ENCODE measurements around the gene KRTAP5-11.
"Not testable (repeated sequence)": the region's sequence is repeated elsewhere in the genome, so short reads cannot be mapped to it uniquely, and the experiment has no call there.

DNA sequence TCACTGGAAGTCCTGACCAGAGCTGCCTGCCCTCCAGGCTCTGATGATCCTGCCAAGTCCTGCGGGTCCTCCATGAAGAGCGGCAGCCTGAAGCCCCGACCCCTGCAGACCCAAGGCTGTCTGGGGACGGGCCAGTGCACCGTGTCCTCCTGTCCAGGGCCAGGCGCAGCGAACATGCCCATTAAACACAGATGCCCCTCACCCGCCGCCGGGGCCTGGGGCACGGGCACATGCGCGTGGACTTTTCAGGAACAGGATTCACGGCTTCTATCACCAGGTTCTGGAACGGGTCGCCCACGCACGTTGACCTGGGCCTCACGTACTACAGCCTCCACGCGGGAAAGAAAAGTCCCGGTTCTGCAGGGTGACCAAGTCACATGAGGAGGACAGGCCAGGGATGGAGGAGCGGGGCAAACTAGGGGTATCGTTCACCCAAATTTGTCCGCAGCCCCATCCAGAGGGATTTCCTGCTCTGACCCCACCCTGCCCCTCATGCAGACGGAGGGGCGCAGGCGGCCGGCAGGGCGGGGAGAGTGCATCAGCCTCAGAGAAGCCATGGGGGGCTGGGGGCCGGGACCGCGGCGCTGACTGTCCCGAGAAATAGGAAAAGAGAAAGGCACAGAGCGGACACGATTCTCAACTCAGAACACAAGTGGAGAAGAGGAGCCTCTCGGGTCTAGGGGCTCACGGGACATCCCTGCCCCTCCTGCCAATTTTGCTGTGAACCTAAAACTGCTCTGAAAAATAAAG lies 11.4 kb downstream of the KRTAP5-11 start:
- TF ChIP-seq, protein P1, sequence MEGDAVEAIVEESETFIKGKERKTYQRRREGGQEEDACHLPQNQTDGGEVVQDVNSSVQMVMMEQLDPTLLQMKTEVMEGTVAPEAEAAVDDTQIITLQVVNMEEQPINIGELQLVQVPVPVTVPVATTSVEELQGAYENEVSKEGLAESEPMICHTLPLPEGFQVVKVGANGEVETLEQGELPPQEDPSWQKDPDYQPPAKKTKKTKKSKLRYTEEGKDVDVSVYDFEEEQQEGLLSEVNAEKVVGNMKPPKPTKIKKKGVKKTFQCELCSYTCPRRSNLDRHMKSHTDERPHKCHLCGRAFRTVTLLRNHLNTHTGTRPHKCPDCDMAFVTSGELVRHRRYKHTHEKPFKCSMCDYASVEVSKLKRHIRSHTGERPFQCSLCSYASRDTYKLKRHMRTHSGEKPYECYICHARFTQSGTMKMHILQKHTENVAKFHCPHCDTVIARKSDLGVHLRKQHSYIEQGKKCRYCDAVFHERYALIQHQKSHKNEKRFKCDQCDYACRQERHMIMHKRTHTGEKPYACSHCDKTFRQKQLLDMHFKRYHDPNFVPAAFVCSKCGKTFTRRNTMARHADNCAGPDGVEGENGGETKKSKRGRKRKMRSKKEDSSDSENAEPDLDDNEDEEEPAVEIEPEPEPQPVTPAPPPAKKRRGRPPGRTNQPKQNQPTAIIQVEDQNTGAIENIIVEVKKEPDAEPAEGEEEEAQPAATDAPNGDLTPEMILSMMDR (IDR thresholded peaks at IDR 0.05): not testable (repeated sequence)
- TF ChIP-seq EZH2phosphoT487, EZH2 (IDR thresholded peaks at IDR 0.05): not testable (repeated sequence)

Data from neural progenitor cell (in vitro differentiated cells).